OCI-LY7 (cell line): ENCODE data around the gene AGMAT. TPM values are rescaled to one million over a fixed set of nuclear protein-coding genes. Genes with fewer than 3 reads are reported as not detected.

ENCODE experiments used
- BruUV-seq: library from RNA; stranded (reverse); fragments of 400-500 nt; replicated peaks from 2 replicates; lab custom pipeline; 2021; lab: Mats Ljungman, UMichigan
- CTCF ChIA-PET: fragments of 300-600 bp; sonication (Branson Sonifier 250); formaldehyde crosslinking; loops from one replicate; lab custom pipeline; 2022; ENCODE audit warnings: antibody characterized with exemption; ENCODE audit not compliant: unreplicated experiment; lab: Charles Lee
- POLR2A ChIA-PET: fragments of 300-600 bp; sonication (Branson Sonifier 250); formaldehyde crosslinking; loops from one replicate; lab custom pipeline; 2022; ENCODE audit warnings: antibody characterized with exemption; lab: Charles Lee
- DNase-seq: peaks from one replicate; pipeline ENCODE4 v3.0.0-alpha.2; 2015; ENCODE audit warnings: low spot score
- H2AFZ ChIP-seq: fragments of 200-600 bp; sonication (generic), shearing (Covaris generic); 2 replicates; pipeline ENCODE4 v1.6.1; 2014; ENCODE audit warnings: mild to moderate bottlenecking, antibody characterized with exemption, low read length, moderate library complexity
- H3K27ac ChIP-seq: fragments of 200-600 bp; sonication (generic); 2 replicates; pipeline ENCODE4 v1.5.1; 2014; ENCODE audit warnings: mixed run types, low read depth, mild to moderate bottlenecking, moderate library complexity, low read length, inconsistent platforms; ENCODE audit not compliant: poor library complexity, severe bottlenecking
- H3K36me3 ChIP-seq: fragments of 200-600 bp; sonication (generic); 2 replicates; pipeline ENCODE4 v1.6.1; 2014; ENCODE audit warnings: mild to moderate bottlenecking, antibody characterized with exemption, low read length, moderate library complexity, mixed read lengths; ENCODE audit not compliant: insufficient read depth
- H3K4me1 ChIP-seq: fragments of 200-600 bp; sonication (generic); 2 replicates; pipeline ENCODE4 v1.5.1; 2014; ENCODE audit warnings: mild to moderate bottlenecking, low read length; ENCODE audit not compliant: insufficient read depth, poor library complexity, severe bottlenecking
- H3K4me2 ChIP-seq: fragments of 200-600 bp; sonication (generic); 2 replicates; pipeline ENCODE4 v1.6.1; 2014; ENCODE audit warnings: mild to moderate bottlenecking, low read length
- H3K4me3 ChIP-seq: fragments of 200-600 bp; sonication (generic); 2 replicates; pipeline ENCODE4 v1.5.1; 2014; ENCODE audit warnings: mild to moderate bottlenecking, low read depth, low read length; ENCODE audit not compliant: poor library complexity, severe bottlenecking
- H3K79me2 ChIP-seq: fragments of 200-600 bp; sonication (generic); 2 replicates; pipeline ENCODE4 v1.6.1; 2016; ENCODE audit warnings: low read depth, mild to moderate bottlenecking, low read length, moderate library complexity, mixed read lengths; ENCODE audit not compliant: insufficient read depth
- H3K9me2 ChIP-seq: fragments of 200-600 bp; sonication (generic); 2 replicates; pipeline ENCODE4 v1.6.1; 2016; ENCODE audit warnings: mild to moderate bottlenecking, low read length, mixed read lengths; ENCODE audit not compliant: insufficient read depth
- H3K9me3 ChIP-seq: fragments of 200-600 bp; sonication (generic); 2 replicates; pipeline ENCODE4 v1.6.1; 2014; ENCODE audit warnings: mild to moderate bottlenecking, mixed run types, low read length, mixed read lengths
- H4K20me1 ChIP-seq: fragments of 200-600 bp; sonication (generic); 2 replicates; pipeline ENCODE4 v1.6.1; 2014; ENCODE audit warnings: mild to moderate bottlenecking, antibody characterized with exemption, low read length, moderate library complexity, mixed read lengths; ENCODE audit not compliant: insufficient read depth
- EZH2phosphoT487 ChIP-seq: fragments of 200-600 bp; sonication (generic); IDR thresholded peaks from 2 replicates; pipeline ENCODE4 v1.6.1; 2018; ENCODE audit warnings: low read depth, borderline replicate concordance, mild to moderate bottlenecking, mixed run types, antibody characterized with exemption, low read length, moderate library complexity, mixed read lengths
- intact Hi-C: fragments of 100-400 bp; cut with micrococcal nuclease; formaldehyde crosslinking; loops from one replicate; pipeline ENCODE4 v1.10.0; 2022; ENCODE audit not compliant: unreplicated experiment
- total RNA-seq, 2 experiments: library from RNA; depleted of rRNA in 1 of 2; stranded (reverse); fragments of >200 nt in 1 of 2; shearing (Covaris generic) in 1 of 2; gene quantifications; 2 replicates each; pipeline ENCODE4 v1.2.3, GENCODE V29; 2014 to 2022
- TF ChIP-seq, protein P1 (sequence below): fragments of 200-600 bp; sonication (generic); conservative IDR thresholded peaks from 2 replicates; pipeline ENCODE4 v1.5.1; 2014; ENCODE audit warnings: mild to moderate bottlenecking, antibody characterized with exemption, low read length, moderate library complexity, mixed read lengths

AGMAT gene
- total RNA-seq, 2 experiments from 2014 or later, result 0.29 to 0.54 TPM

DNA sequence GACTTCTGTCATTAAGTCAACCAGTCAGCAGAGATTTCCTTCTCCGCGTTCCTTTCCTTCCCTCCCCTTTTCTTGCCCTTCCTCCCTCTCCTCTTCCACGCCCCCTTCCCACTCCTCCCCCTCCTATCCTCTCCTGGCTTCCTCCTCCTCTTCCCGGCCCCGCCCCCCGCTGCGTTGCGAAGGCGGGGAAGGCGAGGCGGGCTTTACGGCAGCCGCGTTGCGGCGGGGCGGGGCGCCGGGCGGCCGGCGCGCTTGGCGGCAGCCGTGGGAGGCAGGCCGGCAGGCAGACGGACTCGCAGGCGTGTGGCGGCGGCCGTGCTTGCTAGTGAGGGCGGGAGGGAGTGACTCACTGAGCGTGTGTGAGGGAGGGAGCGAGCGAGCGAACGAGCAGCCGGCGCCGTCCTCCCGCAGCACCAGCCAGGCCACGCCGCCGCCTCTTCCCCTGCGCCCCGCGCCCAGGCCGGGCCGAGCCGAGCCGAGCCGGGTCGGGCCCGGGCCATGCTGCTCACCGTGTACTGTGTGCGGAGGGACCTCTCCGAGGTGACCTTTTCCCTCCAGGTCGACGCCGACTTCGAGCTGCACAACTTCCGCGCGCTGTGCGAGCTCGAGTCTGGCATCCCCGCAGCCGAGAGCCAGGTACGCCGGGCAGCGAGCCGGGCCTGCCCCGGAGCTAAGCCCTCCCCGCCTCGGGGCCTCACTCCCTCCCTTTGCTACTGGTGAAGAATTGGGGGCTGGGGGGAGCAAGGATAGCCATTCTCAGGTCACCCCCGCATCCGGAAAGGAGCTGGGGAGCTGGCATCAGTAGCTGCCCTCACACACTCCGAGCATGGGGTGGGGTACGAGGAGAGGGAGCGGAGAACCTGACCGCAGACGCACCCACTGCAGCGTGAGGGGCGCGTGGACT is 32.6 kb upstream of the AGMAT start, which contains the start of gene DDI2:
Gene DDI2, plus strand, starts transcription at position 286 of the 904 bp plus-strand sequence. Its CDS starts 213 bp downstream, at position 499.
- peak; percentile 92 for DNase-seq
- H3K4me2 ChIP-seq, result peak within 1 kb of the TSS; percentile 92
- no peaks in the 10 kb centered on the region for H3K9me3 ChIP-seq
- intact Hi-C loops, result loop anchor here (1.0 to 2.0 kb wide), 3 partner anchors 46 to 91 kb away; partner anchors contain the start of gene DNAJC16
- no peaks in the 10 kb centered on the region for H3K9me2 ChIP-seq
- H3K79me2 ChIP-seq, result peaks cover 51% of the 10 kb centered on the region
- H3K36me3 ChIP-seq, result peaks cover 30% of the 10 kb centered on the region
- H4K20me1 ChIP-seq, result peaks cover 12% of the 10 kb centered on the region; the same call in 1 of the 2 replicates
- H3K4me1 ChIP-seq, result peaks cover 28% of the 10 kb centered on the region
- peak within 1 kb of the TSS; percentile 71 for H3K27ac ChIP-seq
- peak within 1 kb of the TSS; percentile 99 for H3K4me3 ChIP-seq
- TF ChIP-seq, protein P1, sequence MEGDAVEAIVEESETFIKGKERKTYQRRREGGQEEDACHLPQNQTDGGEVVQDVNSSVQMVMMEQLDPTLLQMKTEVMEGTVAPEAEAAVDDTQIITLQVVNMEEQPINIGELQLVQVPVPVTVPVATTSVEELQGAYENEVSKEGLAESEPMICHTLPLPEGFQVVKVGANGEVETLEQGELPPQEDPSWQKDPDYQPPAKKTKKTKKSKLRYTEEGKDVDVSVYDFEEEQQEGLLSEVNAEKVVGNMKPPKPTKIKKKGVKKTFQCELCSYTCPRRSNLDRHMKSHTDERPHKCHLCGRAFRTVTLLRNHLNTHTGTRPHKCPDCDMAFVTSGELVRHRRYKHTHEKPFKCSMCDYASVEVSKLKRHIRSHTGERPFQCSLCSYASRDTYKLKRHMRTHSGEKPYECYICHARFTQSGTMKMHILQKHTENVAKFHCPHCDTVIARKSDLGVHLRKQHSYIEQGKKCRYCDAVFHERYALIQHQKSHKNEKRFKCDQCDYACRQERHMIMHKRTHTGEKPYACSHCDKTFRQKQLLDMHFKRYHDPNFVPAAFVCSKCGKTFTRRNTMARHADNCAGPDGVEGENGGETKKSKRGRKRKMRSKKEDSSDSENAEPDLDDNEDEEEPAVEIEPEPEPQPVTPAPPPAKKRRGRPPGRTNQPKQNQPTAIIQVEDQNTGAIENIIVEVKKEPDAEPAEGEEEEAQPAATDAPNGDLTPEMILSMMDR, result no peak
- no peak for TF ChIP-seq EZH2phosphoT487
- no TSS peak for BruUV-seq
- CTCF ChIA-PET, result interaction anchor here (0.7 kb wide), 1 partner anchor 80 kb away, joined by 3 read pairs; no protein-coding TSS in a partner anchor
- H2AFZ ChIP-seq, result peak within 1 kb of the TSS; percentile 91
- POLR2A ChIA-PET, result interaction anchor here (0.5 to 1.6 kb wide), 12 partner anchors 10 to 97 kb away, joined by 3 to 10 read pairs (median 4); no protein-coding TSS in a partner anchor

DNA sequence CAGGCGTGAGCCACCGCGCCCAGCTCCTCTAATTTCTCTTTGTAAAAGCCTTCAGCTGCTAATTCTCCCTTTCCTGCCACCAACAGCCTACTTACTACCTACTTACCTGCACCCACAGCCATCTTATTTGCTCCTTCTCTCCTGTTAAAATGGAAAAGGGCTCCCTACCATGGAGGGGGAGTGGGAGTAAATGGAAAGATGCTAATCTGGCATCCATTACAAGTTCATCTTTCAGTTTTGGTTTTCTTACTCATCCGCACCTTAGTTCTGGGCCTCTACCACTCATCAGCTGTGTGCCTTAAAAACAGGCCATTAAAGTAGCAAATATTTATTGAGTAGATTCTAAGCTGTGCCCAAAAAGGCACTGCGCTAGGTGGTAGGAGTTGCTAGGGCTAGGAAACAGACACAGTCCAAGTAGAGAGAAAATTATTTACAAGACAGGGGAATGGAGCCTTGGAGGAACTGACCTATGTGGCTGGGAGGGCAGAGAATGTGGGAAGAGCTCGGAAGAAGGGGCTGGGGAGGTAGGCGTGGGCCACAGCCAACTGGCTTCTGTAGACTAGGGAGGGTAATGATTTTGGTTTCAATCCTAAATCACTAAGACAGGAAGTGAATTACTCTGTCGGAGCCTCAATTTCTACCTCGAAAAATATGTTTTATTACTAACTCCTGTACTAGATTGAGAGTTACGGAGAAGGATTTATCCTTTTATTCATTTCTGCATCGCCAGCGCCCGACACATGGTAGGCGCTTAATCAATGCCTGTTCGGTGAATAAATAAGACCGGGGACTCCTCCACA is 31.7 kb upstream of the AGMAT start:
- Histone ChIP-seq H3K9me2 (no peaks in the 10 kb centered on the region), H3K36me3 (peaks cover 26% of the 10 kb centered on the region), H3K4me3 (peak overlapping the region; percentile 99), H4K20me1 (peaks cover 12% of the 10 kb centered on the region; the same call in 1 of the 2 replicates), H3K27ac (peak overlapping the region; percentile 71), H3K79me2 (peaks cover 42% of the 10 kb centered on the region), H3K4me2 (peak overlapping the region; percentile 75), H3K4me1 (peaks cover 28% of the 10 kb centered on the region), H3K9me3 (no peaks in the 10 kb centered on the region), H2AFZ (peak overlapping the region; percentile 91)
- intact Hi-C loops, result loop anchor here (1.0 to 2.0 kb wide), 2 partner anchors 80 to 90 kb away; partner anchors contain the start of gene DNAJC16
- TF ChIP-seq EZH2phosphoT487, result no peak
- TF ChIP-seq, protein P1, result no peak
- ChIA-PET CTCF (no interaction called here), POLR2A (interaction anchor here (0.5 to 1.0 kb wide), 7 partner anchors 11 to 149 kb away, joined by 3 to 5 read pairs (median 4); no protein-coding TSS in a partner anchor)
- TSS peak; percentile 88 for BruUV-seq
- no peak for DNase-seq
